ENCODE results near the gene LAMA2.

- no peak for TF ChIP-seq EZH2 (IDR thresholded peaks at IDR 0.05)
- TF ChIP-seq POLR2AphosphoS5 (IDR thresholded peaks at IDR 0.05; ENCODE audit: borderline replicate concordance, low read depth, low read length): 0 out of 2 replicates have a peak, but pooled peaks have one; percentile 13
- peak; percentile 79 for TF ChIP-seq FOXP2 (optimal IDR thresholded peaks at IDR 0.05; ENCODE audit: control extremely low read depth, extremely low read length, insufficient read depth)
These were observed 435.2 kb downstream of the LAMA2 start for GRCh38 chr6:129317931-129318820.

Measured in SK-N-MC (cell line).